HG02642 (cell line): ENCODE results near the gene CDCA8.
"Not testable (repeated sequence)": the region's sequence is repeated elsewhere in the genome, so short reads cannot be mapped to it uniquely, and the experiment has no call there.

ENCODE experiments used
- ATAC-seq: cut with Tn5 transposase; IDR thresholded peaks from one replicate; pipeline ENCODE4 v1.9.1; 2021; ENCODE audit warnings: mild to moderate bottlenecking; ENCODE audit not compliant: unreplicated experiment, poor library complexity

Gene CDCA8

DNA sequence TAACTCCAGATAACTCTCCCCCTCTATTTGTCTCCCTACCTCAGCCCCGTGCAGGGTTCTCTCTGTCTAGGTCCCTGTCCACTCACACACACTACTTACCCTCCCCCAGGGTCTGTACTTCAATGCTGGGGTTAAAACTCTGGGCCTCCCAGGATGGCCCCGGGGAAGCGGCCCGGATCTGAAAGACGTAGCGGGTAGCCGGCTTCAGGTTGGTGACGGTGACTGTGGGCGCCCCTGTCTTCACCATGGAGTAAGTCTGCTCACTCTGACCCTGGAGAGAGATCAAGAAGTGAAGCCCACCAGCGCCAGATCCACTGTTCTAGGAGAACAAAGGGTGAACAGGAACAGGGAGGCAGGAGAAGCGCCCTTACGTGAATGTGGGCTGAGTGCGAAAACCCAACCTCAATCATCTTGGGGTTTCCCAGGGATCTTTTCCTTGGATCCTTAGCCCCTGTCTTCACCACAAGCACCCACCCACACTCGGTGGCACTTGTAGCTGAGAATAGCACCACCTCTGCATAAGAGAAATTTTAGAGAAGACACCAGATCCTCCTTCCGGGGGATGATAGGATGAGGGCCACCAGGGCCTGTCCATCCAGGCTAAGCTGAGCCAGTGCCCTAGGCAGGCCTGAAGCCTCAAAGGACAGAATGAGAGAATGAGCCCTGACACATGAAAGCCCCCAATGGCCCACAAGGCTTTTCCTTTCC lies 39.1 kb downstream of the CDCA8 start:
- ATAC-seq: no peak

GRCh38 chr1:37732111-37732780 lies 39.9 kb downstream of the CDCA8 start:
- no peak for ATAC-seq

GRCh38 chr1:37734629-37735591 lies 42.6 kb downstream of the CDCA8 start:
- no peak for ATAC-seq

GRCh38 chr1:37737975-37738374 lies 45.7 kb downstream of the CDCA8 start:
- not testable (repeated sequence) for ATAC-seq

- ATAC-seq: not testable (repeated sequence)
These were observed 46.3 kb downstream of the CDCA8 start for GRCh38 chr1:37738619-37739018.

DNA sequence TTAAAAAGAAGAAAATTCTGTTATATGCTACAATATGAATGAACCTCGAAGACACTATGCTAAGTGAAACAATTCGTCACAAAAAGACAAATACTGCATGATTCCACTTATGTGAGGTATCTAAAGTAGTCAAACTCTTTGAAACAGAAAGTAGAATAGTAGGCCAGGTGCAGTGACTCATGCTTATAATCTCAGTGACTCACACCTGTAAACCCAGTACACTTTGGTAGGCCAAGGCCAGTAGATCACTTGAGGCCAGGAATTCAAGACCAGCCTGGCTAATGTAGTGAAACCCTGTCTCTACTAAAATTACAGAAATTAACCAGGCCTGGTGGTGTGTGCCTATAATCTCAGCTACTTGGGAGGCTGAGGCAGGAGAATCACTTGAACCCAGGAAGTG lies 46.9 kb downstream of the CDCA8 start:
- no peak for ATAC-seq

DNA sequence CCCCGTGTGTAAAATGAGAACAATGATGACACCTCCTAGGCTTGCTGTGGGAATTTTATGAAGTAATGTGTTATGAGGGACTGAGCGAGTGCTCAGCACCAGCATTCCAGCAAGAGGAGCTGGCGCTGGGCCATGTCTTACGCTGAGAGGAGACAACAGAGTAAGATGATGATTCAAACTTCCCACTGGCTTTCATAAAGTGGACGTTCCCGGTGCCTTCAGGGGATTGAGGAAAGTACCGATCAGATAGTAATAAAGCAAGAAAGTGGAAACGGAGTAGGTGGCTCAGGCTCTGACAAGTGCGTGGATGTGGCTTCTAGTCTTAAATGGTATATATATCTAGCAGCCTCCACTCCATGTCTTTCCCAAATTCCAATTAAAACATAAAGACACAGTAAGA lies 48.8 kb downstream of the CDCA8 start:
- no peak for ATAC-seq

- ATAC-seq: no peak
These were observed 49.3 kb downstream of the CDCA8 start for GRCh38 chr1:37741662-37742061.

DNA sequence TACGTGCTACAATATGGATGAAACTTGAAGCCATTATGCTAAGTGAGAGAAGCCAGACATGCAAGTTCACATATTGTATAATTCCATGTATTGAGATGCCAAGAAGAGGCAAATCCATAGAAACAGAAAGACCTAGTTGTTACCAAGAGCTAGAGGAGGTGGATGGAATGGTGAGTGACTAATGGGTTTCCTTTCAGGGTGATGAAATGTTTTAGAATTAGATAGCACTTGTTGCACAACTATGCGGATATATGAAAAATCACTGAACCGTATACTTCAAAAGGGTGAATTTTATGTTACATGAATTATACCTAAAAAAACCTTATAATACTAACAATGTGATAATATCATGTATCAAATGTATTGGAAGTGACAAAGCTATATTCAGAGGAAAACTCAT lies 54.5 kb downstream of the CDCA8 start:
- ATAC-seq: no peak

GRCh38 chr1:37748565-37748964 lies 56.2 kb downstream of the CDCA8 start:
- ATAC-seq: no peak

- ATAC-seq: no peak
These were observed 59.9 kb downstream of the CDCA8 start for GRCh38 chr1:37752213-37752582.

DNA sequence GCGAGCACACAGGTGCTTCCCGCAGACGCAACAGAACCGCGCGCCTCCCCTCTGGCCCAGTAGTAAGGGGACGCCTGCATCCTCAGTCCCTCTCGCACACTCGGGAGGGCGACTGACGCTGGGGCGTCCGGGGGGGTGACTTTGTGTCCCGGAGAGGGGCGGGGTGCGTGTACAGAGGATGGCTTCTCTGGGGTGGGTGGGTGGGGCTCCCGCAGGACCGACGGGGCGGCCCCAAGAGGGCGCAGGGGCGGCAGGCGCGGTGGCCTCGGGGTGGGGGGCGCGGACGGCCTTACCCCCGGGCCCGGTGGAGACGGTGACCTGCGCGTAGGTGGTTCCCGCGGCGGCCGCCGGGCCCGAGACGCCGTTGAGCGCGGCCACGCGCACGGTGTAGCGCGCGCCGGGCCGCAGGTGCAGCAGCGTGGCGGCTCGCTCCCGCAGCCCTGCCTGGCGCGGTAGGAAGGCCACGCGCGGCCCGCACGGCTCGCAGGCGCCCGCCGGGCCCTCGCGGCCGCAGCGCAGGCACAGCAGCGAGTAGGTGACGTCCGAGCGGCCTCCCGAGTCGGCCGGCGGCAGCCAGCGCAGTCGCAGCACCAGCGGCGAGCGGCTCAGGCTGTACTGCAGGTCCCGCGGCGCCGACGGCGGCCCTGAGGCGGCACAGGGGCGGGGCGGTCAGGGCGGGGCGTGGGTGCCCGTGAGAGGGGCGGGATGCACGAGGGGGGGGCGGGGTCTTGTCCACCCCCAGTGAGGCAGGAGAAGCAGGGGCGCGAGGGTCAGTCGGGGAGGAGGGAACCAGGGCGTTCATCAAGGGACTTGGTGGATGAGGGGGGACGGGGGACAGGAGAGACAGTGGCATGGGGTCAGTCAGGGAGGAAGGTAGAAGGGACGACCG lies 60.5 kb downstream of the CDCA8 start:
- no peak for ATAC-seq

GRCh38 chr1:37753473-37754321 lies 61.4 kb downstream of the CDCA8 start:
- no peak for ATAC-seq

DNA sequence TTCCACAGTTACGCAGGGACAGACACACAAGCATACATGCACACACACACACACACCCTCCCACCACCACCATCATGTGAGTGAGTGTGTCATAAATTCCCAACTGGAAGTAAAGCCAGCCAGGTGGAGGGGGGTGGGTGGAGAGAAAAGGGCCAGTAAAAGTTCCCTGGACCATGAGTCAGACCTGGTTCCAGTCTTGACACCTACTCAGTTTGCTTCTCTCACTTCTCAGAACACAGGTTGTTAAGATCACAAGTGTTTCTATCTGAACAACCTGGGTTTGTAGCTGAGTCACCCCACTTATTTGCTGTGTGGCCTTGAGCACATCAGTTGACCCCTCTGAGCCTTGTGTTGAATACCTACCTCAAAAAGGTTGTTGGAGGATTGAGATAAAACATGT lies 63.0 kb downstream of the CDCA8 start:
- ATAC-seq: no peak

DNA sequence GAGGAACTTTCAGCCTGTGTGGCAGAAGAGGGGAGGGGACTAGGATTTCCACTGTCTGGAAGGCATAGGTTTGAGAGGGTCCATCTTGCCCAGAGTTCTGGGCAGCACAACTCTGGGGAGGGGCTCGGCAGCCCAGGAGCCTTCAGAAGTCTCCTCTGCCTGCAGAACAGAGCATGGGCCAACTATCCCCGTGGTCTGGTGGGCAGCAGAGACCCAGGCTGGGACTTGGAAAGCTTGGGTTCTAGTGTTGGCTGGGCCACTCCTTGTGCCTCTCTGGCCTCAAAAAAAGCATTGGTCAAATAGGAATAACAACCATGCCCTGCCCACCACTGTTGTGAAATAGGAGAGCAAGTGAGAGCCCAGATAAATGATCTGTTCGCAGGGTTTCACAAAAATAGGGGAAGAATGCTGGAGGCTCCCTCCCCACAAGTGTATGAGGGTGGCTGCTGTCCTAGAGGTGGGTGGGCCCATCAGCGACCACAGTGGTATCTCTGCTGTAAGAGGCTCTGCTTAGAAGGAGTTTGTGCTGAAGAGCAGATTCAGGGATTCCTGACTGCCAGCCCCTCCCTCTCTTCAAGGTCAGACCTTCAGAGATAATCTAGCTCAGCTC lies 63.7 kb downstream of the CDCA8 start:
- ATAC-seq: no peak
